Testis (tissue), 2 donors: Measurements from ENCODE around the gene SFT2D2.

Source experiments
- POLR2A ChIP-seq: fragments of 450-650 bp; IDR thresholded peaks from one replicate; pipeline ENCODE4 v1.6.1; 2017; ENCODE audit warnings: antibody characterized with exemption, mild to moderate bottlenecking, moderate library complexity
- TF ChIP-seq, protein P1 (sequence below), 3 experiments: fragments of 450-650 bp in 2 of 3; fragments of 200-600 bp in 1 of 3; sonication (generic) in 1 of 3; IDR thresholded peaks; one replicate each; pipeline ENCODE4 v1.5.1; 2016 to 2019; ENCODE audit warnings: antibody characterized with exemption in 3 of 3, mild to moderate bottlenecking in 2 of 3, moderate library complexity in 1 of 3

DNA sequence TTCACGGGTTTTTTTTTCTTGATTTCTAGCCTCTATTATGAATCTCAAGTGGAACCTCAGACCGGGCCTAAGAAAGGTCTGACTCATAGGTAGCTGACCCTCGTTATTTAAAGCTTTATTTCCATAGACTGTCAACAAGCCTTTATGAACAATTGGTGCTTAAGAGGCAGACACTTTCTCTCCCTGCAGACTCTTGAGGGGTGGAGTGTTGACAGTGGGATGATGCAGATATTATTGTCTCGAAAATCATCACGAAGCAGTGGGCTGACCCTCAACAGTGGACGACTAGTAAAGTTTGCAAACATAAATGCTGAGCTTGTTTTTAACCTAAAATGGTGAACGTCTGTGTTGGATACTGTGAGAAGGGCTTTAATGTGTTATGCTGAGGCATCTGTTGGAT, 1.8 kb downstream of the SFT2D2 start:
- TF ChIP-seq, protein P1, sequence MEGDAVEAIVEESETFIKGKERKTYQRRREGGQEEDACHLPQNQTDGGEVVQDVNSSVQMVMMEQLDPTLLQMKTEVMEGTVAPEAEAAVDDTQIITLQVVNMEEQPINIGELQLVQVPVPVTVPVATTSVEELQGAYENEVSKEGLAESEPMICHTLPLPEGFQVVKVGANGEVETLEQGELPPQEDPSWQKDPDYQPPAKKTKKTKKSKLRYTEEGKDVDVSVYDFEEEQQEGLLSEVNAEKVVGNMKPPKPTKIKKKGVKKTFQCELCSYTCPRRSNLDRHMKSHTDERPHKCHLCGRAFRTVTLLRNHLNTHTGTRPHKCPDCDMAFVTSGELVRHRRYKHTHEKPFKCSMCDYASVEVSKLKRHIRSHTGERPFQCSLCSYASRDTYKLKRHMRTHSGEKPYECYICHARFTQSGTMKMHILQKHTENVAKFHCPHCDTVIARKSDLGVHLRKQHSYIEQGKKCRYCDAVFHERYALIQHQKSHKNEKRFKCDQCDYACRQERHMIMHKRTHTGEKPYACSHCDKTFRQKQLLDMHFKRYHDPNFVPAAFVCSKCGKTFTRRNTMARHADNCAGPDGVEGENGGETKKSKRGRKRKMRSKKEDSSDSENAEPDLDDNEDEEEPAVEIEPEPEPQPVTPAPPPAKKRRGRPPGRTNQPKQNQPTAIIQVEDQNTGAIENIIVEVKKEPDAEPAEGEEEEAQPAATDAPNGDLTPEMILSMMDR (IDR thresholded peaks at IDR 0.05): no peak
- TF ChIP-seq POLR2A: no peak
